ENCODE results near the gene CAD. TPM values are rescaled to one million over a fixed set of nuclear protein-coding genes. Genes with fewer than 3 reads are reported as not detected.

CAD gene
- total RNA-seq, 2 donors from 2014 or later, result 18.4 to 36.9 TPM

GRCh38 chr2:27280826-27281225 is 63.7 kb downstream of the CAD start:
- Histone ChIP-seq H3K36me3 (replicated peaks in 1 of 2; ENCODE audit: insufficient read depth in 1 of 2, low read depth in 2 of 2) (no peaks in the 10 kb centered on the region), H3K27ac (no peak overlapping the region), H3K4me1 (no peaks in the 10 kb centered on the region), H3K9me3 (no peaks in the 10 kb centered on the region), H3K4me3 (no peak overlapping the region), H3K27me3 (peaks cover 0 to 4% of the 10 kb centered on the region in 2 donors)
- no peak for TF ChIP-seq POLR2A (IDR thresholded peaks at IDR 0.05)
- TF ChIP-seq CTCF (IDR thresholded peaks at IDR 0.05), result no peak
- ATAC-seq (no peak), DNase-seq (no peak)
- 32 to 54% methylated on average over 3 of the region's 3 CpGs for WGBS, 2 donors
- intact Hi-C loops (cut with DNase I), result loop anchor here (5.0 kb wide), 1 partner anchor 179 kb away; no protein-coding TSS in a partner anchor

- no peak overlapping the region for H3K27ac ChIP-seq
- no peak for ATAC-seq
- no peak for DNase-seq
- TF ChIP-seq POLR2A (IDR thresholded peaks at IDR 0.05) (no peak), CTCF (IDR thresholded peaks at IDR 0.05) (no peak)
- H3K36me3 ChIP-seq (replicated peaks in 1 of 2; ENCODE audit: insufficient read depth in 1 of 2, low read depth in 2 of 2), result no peaks in the 10 kb centered on the region
- H3K27me3 ChIP-seq, result peaks cover 0 to 4% of the 10 kb centered on the region in 2 donors
- no peak overlapping the region for H3K4me3 ChIP-seq
- no peaks in the 10 kb centered on the region for H3K4me1 ChIP-seq
- H3K9me3 ChIP-seq, result no peaks in the 10 kb centered on the region
- 49 to 53% methylated on average over 3 of the region's 3 CpGs for WGBS, 2 donors
- intact Hi-C loops (cut with DNase I), result loop anchor here (5.0 kb wide), 1 partner anchor 179 kb away; no protein-coding TSS in a partner anchor
These were observed 64.3 kb downstream of the CAD start for GRCh38 chr2:27281442-27281841.

- Histone ChIP-seq H3K36me3 (replicated peaks in 1 of 2; ENCODE audit: insufficient read depth in 1 of 2, low read depth in 2 of 2) (no peaks in the 10 kb centered on the region), H3K27ac (no peak within 1 kb of the TSS), H3K27me3 (peaks cover 0 to 4% of the 10 kb centered on the region in 2 donors), H3K4me3 (no peak within 1 kb of the TSS), H3K4me1 (no peaks in the 10 kb centered on the region), H3K9me3 (no peaks in the 10 kb centered on the region)
- no peak for ATAC-seq
- 54 to 68% methylated on average over 3 to 5 of the region's 5 CpGs for WGBS, 2 donors
- DNase-seq, result no peak
- intact Hi-C loops (cut with DNase I), result loop anchor here (5.0 kb wide), 1 partner anchor 180 kb away; no protein-coding TSS in a partner anchor
- TF ChIP-seq CTCF (IDR thresholded peaks at IDR 0.05) (no peak), POLR2A (IDR thresholded peaks at IDR 0.05) (no peak)
These were observed 64.8 kb downstream of the CAD start, which contains the start of gene TRIM54 for GRCh38 chr2:27281855-27282559. TSS of gene TRIM54 (plus strand) at chr2:27282429. CDS start at chr2:27282732, 303 bp downstream.

GRCh38 chr2:27282892-27283291 is 65.7 kb downstream of the CAD start:
- Histone ChIP-seq H3K36me3 (replicated peaks in 1 of 2; ENCODE audit: insufficient read depth in 1 of 2, low read depth in 2 of 2) (no peaks in the 10 kb centered on the region), H3K9me3 (no peaks in the 10 kb centered on the region), H3K4me1 (no peaks in the 10 kb centered on the region), H3K27me3 (peaks cover 0 to 4% of the 10 kb centered on the region in 2 donors), H3K27ac (no peak overlapping the region), H3K4me3 (no peak overlapping the region)
- intact Hi-C loops (cut with DNase I), result loop anchor here (5.0 kb wide), 1 partner anchor 181 kb away; no protein-coding TSS in a partner anchor
- ATAC-seq (no peak), DNase-seq (no peak)
- WGBS, 2 donors, result 20 to 27% methylated on average over 5 of the region's 5 CpGs
- TF ChIP-seq POLR2A (IDR thresholded peaks at IDR 0.05) (no peak), CTCF (IDR thresholded peaks at IDR 0.05) (no peak)
